D341Med (cell line): Measurements from ENCODE around the gene CCDC137.
"Not testable (repeated sequence)": the region's sequence is repeated elsewhere in the genome, so short reads cannot be mapped to it uniquely, and the experiment has no call there.

Experiments used
- DNase-seq: peaks from one replicate; pipeline ENCODE4 v3.0.0; 2012; ENCODE audit warnings: low spot score

Gene CCDC137, protein sequence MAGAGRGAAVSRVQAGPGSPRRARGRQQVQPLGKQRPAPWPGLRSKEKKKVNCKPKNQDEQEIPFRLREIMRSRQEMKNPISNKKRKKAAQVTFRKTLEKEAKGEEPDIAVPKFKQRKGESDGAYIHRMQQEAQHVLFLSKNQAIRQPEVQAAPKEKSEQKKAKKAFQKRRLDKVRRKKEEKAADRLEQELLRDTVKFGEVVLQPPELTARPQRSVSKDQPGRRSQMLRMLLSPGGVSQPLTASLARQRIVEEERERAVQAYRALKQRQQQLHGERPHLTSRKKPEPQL

DNA sequence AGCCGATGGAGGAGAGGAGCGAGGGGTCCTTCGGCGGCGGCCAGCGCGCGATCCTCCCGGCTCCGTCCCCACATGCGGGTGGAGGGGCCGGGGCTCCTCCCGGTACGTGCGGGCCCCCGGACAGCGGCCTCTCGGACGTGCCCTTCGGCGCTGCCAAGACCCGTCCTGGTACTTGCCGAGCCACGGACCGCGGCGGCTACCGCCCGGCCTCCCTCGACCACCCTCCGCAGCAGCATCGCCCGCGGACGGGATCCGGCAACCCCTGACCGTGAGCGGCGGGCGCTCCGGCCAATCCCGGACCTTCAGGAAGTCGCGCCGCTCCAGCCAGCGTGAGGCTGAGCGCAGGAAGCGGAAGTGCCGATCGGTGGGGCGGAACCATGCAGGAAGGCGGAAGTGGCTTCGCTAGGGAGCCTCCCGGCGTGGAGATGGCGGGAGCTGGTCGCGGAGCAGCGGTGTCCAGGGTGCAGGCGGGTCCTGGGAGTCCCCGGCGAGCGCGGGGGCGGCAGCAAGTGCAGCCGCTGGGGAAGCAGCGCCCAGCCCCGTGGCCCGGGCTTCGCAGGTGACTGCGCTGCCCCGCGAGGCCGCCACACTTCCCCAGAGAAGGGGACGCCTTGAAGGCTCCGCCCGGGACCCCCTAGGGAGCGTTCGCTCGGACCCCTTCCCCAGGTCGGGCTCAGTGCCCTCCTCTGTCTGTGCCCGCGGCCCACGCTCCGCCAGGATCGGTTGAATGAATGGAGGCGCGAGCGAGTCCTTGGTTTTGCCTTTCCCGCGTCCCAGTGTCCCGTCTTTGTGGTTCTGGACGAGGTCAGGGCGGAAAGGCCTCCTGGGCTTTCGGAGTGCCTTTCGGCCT is at the start of gene CCDC137, which contains the start of gene OXLD1:
TSS of gene CCDC137 (plus strand) at position 396 of the 850 bp plus-strand sequence. CDS start at position 426, 30 bp downstream.
TSS of gene OXLD1 (minus strand) at position 264 of the 850 bp plus-strand sequence. CDS start at position 236, 28 bp downstream.
- peak; percentile 100 for DNase-seq

DNA sequence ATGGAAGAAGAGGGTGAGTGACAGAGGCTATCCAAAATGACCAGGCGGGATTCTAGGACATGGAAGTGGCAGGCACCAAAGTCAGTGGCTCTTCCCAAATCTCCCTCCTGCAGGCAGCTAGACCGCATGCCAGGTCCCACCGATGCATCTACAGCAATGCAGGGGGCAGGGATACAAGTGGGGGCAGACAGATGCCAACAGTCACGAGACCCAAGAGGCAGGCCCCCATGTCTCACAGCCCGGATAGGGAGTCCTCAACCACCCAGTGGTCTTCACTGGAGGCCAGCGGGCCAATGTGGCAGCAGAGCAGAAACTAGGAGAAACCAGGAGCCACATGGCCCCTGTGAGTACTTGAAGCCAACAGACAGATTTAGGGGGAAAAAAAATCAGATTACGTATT is 49.7 kb upstream of the CCDC137 start:
- DNase-seq: no peak

DNA sequence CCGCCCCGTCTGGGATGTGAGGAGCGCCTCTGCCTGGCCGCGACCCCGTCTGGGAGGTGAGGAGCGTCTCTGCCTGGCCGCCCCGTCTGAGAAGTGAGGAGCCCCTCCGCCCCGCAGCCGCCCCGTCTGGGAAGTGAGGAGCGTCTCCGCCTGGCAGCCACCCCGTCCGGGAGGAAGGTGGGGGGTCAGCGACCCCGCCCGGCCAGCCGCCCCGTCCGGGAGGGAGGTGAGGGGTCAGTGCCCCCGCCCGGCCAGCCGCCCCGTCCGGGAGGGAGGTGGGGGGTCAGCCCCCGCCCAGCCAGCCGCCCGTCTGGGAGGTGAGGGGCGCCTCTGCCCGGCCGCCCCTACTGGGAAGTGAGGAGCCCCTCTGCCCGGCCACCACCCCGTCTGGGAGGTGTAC is 48.2 kb upstream of the CCDC137 start:
- not testable (repeated sequence) for DNase-seq

DNA sequence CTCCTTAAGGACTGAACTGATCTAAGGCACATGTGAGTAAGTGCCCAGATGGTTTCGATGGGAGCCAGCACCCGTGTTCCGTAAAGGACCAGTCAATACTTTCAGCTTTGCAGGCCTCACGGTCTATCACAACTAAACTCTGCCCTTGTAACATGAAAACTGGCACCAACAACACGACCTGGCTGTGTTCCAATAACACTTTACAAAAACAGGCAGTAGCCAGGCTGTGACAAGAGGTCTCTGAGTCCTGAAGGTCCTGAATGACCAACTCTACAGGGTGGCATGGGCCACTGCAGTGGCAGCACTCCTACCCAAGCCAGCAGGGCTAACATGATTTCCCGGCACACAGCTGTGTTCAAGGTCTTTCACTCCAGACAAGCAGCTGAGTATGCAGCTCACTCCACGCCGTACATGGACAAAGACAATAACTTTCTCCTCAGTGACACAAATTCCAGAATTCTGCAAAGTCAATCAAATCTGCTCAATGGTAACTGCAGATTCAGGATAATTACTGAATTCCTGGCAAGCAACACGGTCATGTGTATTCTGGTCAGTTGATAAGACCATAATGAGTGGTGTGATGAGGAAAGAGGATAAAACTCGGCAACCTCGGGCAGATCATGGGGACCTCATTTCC is 44.9 kb upstream of the CCDC137 start:
- DNase-seq: no peak

DNA sequence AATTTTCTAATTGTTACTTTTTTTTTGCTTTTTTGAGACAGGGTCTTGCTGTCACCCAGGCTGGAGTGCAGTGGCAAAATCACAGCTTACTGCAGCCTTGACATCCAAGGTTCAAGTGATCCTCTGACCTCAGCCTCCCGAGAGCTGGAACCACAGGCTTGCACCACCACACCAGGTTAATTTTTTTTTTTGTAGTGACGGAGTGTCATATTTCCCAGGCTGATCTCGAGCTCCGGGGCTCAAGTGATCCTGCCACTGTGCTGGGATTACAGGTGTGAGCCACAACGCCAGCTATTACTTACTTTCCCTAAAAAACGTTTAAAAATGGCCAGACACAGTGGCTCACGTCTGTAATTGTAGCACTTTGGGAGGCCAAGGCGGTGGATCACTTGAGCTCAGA is 36.3 kb upstream of the CCDC137 start:
- no peak for DNase-seq

DNA sequence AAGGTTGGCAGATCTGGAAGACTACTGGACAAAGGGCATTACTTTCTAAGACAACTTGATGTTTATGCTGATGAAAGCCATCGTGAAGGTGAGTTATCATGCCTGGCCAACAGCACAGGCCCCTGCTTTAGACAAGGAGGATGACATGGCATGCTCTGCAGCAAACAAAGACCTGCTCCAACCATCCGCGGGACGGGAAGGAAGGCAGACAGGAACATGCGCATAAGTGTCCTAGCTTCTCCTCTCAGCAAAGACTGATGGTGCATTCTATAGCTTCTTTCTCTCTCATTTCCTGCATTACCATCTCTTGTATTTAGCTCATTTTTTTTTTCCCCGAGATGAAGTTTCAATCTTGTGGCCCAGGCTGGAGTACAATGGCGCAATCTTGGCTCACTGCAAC is 35.1 kb upstream of the CCDC137 start:
- DNase-seq: no peak

DNA sequence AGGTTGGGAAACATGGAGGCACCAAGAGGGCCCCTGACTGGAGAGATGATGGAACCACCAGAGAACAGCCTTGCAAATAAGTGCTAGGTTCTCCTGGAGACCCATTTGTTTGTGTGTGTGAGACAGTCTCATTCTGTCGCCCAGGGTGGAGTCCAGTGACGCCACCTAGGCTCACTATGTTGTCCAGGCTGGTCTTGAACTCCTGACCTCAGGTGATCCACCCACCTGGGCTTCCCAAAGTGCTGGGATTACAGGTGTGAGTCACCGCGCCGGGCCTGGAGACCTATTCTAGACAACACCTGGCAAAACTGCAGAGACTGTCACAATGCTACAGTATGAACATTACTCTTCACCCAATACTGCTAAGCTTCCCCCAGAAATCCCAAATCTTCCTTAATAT is 31.1 kb upstream of the CCDC137 start:
- DNase-seq: no peak

DNA sequence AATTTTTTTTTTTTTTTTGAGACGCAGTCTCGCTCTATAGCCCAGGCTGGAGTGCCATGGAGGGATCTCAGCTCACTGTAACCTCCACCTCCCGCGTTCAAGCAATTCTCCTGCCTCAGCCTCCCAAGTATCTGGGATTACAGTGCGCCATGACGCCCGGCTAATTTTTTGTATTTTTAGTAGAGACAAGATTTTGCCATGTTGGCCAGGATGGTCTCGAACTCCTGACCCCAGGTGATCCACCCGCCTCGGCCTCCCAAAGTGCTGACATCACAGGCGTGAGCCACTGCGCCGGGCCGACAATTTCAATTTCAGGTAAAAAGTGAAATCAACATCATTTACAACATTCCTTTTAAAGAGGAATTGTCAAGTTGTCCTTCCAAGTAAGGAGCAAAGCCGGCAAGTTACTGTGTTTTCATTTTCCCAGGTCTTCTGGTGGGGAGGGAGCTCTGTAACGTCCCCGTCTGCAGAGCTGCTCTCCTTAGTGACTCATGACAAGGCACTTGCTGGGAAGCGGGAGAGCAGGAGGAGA is 30.5 kb upstream of the CCDC137 start:
- DNase-seq: no peak

DNA sequence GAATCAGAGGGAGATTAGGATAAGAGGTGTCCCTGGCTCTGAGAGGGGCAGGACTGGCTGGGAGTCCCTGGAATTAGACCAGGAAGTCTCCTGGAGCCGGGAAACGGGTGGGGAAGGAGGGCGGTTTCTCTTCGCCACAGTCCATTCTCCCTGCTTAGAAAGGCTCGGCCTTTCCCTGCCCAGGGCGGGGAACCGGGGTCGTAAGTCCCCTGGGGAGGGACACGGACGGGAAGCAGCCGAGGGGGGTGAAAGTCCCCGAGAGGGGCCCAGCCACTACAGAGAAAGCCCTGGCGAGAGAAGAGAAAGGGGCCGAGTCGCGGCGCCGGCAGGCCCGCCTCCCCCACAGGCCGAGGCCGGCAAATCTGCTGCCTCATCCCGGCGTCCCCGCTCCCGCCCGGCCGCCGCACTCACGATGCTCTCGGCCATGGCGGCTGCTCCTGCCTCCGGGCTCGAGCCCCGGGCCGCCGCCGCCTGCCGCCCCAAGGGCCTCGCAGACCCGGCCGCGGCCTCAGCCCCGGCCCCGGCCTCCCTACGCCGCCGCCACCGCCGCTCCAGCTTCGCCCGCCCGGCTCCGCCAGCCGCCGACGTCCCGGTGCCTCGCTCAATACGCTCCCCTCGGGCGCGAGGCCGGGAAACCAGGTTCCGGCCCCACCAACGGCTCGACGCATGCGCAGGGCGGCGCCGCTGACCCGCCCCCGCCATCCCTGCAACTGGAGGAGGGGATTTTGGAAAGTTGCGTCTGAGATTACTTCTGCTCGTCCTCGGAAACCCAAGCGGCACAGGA is 29.8 kb upstream of the CCDC137 start, which contains the start of the genes NPLOC4 and TSPAN10:
TSS of gene NPLOC4 (minus strand) at position 608 of the 784 bp plus-strand sequence. CDS start at position 426, 182 bp downstream.
TSS of gene TSPAN10 (plus strand) at position 692 of the 784 bp plus-strand sequence. CDS start 5,217 bp downstream, outside the sequence.
- DNase-seq: peak; percentile 100

DNA sequence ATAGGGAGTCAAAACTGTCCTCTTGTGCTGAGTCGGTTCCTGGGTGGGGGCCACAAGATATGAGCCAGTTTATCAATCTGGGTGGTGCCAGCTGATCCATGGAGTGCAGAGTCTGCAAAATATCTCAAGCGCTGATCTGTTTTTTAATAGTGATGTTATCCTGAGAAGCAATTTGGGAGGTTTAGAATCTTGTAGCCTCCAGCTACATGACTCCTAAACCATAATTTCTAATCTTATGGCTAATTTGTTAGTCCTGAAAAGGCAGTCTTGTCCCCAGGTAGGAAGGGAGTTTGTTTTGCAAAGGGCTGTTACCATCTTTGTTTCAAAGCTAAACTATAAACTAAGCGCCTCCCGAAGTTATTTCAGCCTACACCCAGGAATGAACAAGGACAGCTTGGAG is 27.9 kb upstream of the CCDC137 start:
- DNase-seq: no peak

DNA sequence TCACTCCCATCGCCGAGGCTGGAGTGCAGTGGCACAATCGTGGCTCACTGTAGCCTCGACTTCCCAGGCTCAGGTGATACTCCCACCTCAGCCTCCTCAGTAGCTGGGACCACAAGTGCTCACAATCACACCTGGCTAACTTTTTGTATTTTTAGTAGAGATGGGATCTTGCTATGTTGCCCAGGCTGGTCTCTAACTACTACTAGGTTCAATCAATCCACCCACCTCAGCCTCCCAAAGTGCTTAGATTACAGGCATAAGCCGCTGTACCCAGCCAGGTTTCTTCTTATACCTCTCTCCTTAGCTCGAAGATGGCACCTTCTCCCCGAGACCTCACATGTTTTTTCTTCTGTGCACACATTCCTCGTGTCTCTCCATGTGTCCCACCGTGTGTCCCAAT is 26.5 kb upstream of the CCDC137 start:
- DNase-seq: no peak

DNA sequence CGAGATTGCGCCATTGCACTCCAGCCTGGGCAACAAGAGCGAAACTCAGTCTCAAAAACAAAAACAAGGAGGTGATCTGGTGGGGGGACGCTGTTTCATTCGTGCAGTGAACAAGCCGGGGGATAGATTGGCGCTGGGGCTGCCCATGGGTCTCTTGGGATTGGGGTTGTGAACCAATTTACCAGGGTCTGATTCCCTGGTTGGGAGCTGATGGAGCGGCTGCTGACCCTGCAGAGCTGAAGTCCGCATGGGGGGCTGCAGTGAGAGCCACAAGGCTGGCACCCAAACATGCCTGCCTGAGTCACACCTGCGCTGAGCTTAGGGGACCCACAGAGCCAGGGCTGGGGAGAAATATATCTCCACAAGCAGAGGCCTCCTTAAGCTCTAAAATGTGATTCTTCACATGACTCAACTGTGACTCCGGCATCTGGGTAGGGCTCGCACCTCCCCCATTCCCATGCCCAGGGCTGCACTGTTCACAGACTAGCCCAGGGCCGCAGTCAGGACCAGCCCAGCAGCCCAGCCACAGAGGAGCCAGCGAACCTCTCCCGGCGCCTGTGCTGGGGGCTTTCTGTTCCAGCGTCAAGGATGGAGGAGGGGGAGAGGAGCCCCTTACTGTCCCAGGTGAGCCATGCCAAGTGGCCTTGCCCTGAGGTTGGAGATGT is 24.6 kb upstream of the CCDC137 start:
- peak; percentile 42 for DNase-seq

DNA sequence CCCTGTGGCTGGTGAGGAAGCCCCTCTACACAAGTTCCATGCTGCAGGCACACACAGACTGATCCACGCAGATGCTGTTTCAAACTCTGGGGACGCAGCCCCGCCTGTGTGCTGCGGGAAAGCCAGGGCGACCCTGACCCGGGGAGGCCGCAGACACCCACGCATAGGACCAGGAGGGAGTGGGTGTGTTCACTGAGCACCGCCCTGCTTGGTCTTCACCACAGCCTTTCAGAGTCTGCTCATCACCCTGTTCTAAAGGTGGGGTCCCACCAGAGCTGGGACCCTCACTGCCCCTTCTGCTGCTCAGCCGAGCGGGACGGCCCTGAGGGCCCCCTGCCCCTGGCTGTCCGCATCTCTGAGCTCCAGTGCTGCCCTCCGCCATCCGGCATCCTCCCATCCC is 22.0 kb upstream of the CCDC137 start:
- DNase-seq: peak; percentile 44

DNA sequence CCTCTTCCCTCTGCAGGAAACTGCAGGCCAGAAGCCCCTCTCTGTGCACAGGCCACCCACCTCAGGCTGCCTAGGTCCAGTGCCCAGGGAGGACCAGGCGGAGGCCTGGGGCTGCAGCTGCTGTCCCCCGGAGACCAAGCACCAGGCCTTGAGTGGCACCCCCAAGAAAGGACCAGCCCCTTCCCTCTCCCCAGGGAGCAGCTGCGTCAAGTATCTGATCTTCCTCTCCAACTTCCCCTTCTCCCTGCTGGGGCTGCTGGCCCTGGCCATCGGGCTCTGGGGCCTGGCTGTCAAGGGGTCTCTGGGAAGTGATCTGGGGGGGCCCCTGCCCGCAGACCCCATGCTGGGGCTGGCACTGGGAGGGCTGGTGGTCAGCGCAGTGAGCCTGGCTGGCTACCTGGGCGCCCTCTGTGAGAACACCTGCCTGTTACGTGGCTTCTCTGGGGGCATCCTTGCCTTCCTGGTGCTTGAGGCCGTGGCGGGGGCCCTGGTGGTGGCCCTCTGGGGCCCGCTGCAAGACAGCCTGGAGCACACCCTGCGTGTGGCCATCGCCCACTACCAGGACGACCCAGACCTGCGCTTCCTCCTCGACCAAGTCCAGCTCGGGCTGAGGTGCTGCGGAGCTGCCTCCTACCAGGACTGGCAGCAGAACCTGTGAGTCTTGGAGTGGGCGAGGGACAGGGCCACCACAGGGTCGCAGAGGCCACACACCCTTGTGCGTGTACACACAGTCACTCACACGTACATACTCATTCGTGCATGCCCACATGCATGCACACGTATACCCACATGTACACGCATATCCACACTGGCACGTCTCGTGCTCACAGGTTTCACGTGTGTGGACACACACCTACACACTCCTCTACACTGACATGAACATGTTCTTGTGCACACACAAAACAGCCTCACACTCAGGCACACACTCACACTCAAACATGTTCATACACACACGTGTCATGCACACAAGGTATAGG is 21.3 kb upstream of the CCDC137 start:
- peak; percentile 39 for DNase-seq

DNA sequence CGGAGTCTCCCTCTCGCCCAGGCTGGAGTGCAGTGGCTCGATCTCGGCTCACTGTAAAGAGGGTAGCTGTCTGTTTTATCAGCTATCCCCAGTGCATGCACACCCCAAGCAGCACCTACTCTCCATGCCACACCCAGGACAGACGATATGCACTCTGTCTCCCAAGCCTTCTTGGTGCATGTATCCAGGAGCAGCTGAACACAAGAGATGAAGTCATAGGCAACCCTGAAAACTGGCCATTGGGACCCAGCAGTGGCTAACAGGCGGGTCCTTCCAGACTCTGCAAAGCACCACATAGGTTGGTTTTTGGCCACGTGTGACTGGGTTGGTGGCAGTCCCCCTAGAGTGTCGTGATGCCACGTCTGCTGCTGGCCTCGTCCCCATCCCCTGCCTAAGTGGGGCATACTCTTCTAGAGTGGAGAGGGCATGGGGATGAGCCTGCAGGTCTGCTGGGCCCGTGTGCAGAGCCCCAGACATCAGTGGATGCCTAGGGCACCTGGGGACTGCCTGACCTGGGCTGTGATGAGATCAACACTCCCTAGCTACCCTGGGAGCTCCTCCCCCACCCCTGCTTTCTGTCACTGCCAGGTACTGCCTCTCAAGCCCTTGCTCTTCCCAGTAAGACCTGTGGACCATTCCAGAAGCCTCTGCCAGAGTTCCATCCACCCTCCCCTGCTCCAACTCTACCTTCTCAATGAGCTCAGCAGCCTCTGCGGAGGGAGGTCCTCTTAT is 19.5 kb upstream of the CCDC137 start:
- DNase-seq: no peak

DNA sequence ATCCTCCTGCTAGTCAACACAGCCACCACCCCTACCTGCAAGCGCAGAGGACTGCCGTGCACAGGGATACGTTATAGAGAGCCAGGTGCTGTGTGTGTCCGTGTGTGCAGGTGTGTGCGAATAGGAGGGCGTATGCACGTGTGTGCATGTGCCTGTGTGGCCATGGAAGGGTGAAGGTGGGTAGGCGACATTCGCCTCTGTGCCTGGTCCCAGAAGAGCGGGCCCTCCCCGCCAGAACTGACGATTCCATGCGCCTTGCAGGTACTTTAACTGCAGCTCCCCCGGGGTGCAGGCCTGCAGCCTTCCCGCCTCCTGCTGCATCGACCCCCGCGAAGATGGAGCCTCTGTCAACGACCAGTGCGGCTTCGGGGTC is 18.9 kb upstream of the CCDC137 start:
- DNase-seq: no peak

DNA sequence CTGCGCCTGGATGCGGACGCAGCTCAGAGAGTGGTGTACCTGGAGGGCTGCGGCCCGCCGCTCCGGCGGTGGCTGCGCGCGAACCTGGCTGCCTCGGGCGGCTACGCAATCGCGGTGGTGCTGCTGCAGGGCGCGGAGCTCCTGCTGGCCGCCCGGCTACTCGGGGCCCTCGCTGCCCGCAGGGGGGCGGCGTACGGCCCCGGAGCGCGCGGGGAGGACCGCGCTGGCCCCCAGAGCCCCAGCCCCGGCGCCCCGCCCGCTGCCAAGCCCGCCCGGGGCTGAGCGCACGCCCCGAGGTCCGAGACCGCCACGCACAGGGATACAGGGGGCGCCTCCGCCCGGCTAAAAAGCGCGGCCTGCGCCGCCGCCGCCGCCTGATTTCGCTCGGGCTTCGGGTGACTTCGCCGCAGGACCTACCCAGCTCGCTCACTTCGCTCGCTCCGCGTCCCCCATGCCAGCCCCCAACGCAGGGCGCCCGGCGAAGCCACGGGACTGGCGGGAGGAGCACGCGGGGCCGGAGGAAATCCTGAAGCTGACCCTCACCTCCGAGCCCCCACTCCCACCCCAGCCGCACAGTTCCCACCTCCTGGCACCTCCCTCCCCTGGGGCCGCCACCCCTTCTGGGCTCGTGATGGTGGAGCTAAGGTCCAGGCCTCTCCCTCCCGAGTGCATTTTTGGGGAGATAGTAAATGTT is 18.4 kb upstream of the CCDC137 start:
- DNase-seq: peak; percentile 52

DNA sequence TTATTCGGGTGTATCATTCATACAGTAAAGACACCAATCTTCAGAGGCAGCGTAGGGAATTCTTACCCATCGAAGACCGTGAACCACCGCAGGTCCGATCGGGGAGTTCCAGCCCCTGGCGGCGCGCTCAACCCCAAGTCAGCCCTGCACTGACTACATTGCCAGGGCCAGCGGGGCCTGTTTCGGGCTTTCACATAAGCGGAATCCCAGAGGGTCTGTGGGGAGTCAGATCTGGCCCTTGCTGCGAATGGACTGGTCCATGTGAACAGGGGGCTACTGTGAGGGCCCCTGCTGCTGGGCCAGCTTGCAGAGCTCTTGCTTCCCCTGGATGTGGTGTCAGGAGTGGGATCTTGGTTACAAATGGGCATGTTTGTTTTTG is 17.8 kb upstream of the CCDC137 start:
- no peak for DNase-seq
